Stomach (tissue), 4 donors: Measurements from ENCODE around the gene ETFDH.

ENCODE experiments used
- EP300 ChIP-seq: sonication (generic); formaldehyde crosslinking; IDR thresholded peaks from one replicate; pipeline ENCODE4 v1.6.1; 2017; ENCODE audit warnings: antibody characterized with exemption
- POLR2A ChIP-seq, 4 donors: fragments of 450-650 bp; IDR thresholded peaks; one replicate each; pipeline ENCODE4 v1.6.1; 2016; ENCODE audit warnings: antibody characterized with exemption in 4 of 4, control low read depth in 2 of 4, mild to moderate bottlenecking in 1 of 4, moderate library complexity in 1 of 4
- POLR2AphosphoS5 ChIP-seq, 3 donors: sonication (generic); formaldehyde crosslinking; IDR thresholded peaks; one replicate each; pipeline ENCODE4 v1.6.1; 2016; ENCODE audit warnings: antibody characterized with exemption in 3 of 3
- TF ChIP-seq, protein P1 (sequence below), 7 experiments: fragments of 450-650 bp in 4 of 7; fragments of 200-600 bp in 3 of 7; sonication (generic) in 3 of 7; IDR thresholded peaks; one replicate each; pipeline ENCODE4 v1.5.1; 2016 to 2019; ENCODE audit warnings: antibody characterized with exemption in 7 of 7, control low read depth in 2 of 7, mild to moderate bottlenecking in 1 of 7

DNA sequence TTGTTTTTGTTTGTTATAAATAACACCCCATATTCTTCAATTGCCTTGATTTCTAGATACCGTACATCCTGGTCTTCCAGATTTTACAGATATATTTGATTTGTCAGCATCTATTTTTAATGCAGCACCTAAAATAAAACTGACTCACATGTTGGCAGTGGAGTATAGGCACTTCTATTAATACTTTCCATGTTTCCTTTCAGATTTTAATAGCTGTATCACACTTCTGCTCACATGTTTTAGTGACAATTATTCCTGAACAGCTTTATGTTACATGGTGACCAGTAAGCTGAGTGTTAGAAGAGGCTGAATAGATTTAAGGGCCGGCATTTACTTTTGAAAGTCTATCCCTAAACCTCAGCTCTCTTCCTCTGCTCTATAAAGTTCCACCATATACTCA, 46.6 kb upstream of the ETFDH start:
- TF ChIP-seq, protein P1, sequence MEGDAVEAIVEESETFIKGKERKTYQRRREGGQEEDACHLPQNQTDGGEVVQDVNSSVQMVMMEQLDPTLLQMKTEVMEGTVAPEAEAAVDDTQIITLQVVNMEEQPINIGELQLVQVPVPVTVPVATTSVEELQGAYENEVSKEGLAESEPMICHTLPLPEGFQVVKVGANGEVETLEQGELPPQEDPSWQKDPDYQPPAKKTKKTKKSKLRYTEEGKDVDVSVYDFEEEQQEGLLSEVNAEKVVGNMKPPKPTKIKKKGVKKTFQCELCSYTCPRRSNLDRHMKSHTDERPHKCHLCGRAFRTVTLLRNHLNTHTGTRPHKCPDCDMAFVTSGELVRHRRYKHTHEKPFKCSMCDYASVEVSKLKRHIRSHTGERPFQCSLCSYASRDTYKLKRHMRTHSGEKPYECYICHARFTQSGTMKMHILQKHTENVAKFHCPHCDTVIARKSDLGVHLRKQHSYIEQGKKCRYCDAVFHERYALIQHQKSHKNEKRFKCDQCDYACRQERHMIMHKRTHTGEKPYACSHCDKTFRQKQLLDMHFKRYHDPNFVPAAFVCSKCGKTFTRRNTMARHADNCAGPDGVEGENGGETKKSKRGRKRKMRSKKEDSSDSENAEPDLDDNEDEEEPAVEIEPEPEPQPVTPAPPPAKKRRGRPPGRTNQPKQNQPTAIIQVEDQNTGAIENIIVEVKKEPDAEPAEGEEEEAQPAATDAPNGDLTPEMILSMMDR (IDR thresholded peaks at IDR 0.05): no peak
- TF ChIP-seq POLR2AphosphoS5 (IDR thresholded peaks at IDR 0.05) (no peak), POLR2A (IDR thresholded peaks at IDR 0.05) (no peak), EP300 (no peak)
